Suprapubic skin (tissue), 4 donors: ENCODE results near the gene GPR132. TPM values are rescaled to one million over a fixed set of nuclear protein-coding genes. Genes with fewer than 3 reads are reported as not detected.

ENCODE experiments used
- DNase-seq, 2 donors: peaks; one replicate each; pipeline ENCODE4 v3.0.0-alpha.2; 2019; ENCODE audit warnings: low spot score in 2 of 2
- H3K27ac ChIP-seq: fragments of 200-600 bp; sonication (generic); one replicate; pipeline ENCODE4 v1.5.1; 2019
- H3K27me3 ChIP-seq: fragments of 200-600 bp; sonication (generic); one replicate; pipeline ENCODE4 v1.5.1; 2019
- H3K36me3 ChIP-seq: fragments of 200-600 bp; sonication (generic); one replicate; pipeline ENCODE4 v1.5.1; 2019
- H3K4me1 ChIP-seq: fragments of 200-600 bp; sonication (generic); one replicate; pipeline ENCODE4 v1.5.1; 2019
- H3K4me3 ChIP-seq: fragments of 200-600 bp; sonication (generic); one replicate; pipeline ENCODE4 v1.5.1; 2019; ENCODE audit warnings: mild to moderate bottlenecking
- H3K9me3 ChIP-seq: fragments of 200-600 bp; sonication (generic); one replicate; pipeline ENCODE4 v1.5.1; 2019
- EP300 ChIP-seq: sonication (generic); formaldehyde crosslinking; IDR thresholded peaks from one replicate; pipeline ENCODE4 v1.6.1; 2017; ENCODE audit warnings: antibody characterized with exemption
- POLR2A ChIP-seq, 2 donors: fragments of 450-650 bp; IDR thresholded peaks; one replicate each; pipeline ENCODE4 v1.6.1; 2017; ENCODE audit warnings: antibody characterized with exemption in 2 of 2, mild to moderate bottlenecking in 2 of 2, moderate library complexity in 2 of 2
- POLR2AphosphoS5 ChIP-seq, 3 donors: sonication (generic); formaldehyde crosslinking; IDR thresholded peaks; one replicate each; pipeline ENCODE4 v1.6.1; 2017; ENCODE audit warnings: antibody characterized with exemption in 3 of 3
- WGBS: methylation state at CpG from one replicate; pipeline ENCODE4 v1.1.5; 2018; 5-methylcytosine and 5-hydroxymethylcytosine counted together
- total RNA-seq, 4 donors: library from RNA; depleted of rRNA; stranded (reverse); fragments of >200 nt; gene quantifications; one replicate each; pipeline ENCODE4 v1.1.0, GENCODE V29; 2016
- TF ChIP-seq, protein P1 (sequence below), 2 donors: fragments of 200-600 bp in 1 of 2; fragments of 450-650 bp in 1 of 2; sonication (generic) in 1 of 2; IDR thresholded peaks; one replicate each; pipeline ENCODE4 v1.5.1; 2016 to 2019; ENCODE audit warnings: antibody characterized with exemption in 2 of 2, mild to moderate bottlenecking in 1 of 2, moderate library complexity in 1 of 2

GPR132 gene
- total RNA-seq, 4 donors from 2014 or later: 0.95 to 2.7 (median 1.3) TPM

DNA sequence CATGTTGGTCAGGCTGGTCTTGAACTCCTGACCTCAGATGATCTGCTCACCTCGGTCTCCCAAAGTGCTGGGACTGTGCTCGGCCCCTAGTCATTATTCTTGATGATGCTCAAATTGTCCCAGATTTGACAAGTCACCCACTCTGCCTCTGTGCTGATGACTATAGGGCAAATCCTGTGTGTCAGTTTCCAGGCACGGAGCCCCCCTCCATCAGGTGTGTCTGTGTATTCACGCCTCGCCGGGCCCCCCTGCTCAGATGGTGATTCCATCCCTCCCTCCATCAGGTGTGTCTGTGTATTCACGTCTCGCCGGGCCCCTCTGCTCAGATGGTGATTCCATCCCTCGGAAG is 4.3 kb upstream of the GPR132 start:
- H3K4me3 ChIP-seq: no peak overlapping the region
- TF ChIP-seq POLR2A (IDR thresholded peaks at IDR 0.05) (no peak), EP300 (no peak), POLR2AphosphoS5 (IDR thresholded peaks at IDR 0.05) (no peak)
- TF ChIP-seq, protein P1, sequence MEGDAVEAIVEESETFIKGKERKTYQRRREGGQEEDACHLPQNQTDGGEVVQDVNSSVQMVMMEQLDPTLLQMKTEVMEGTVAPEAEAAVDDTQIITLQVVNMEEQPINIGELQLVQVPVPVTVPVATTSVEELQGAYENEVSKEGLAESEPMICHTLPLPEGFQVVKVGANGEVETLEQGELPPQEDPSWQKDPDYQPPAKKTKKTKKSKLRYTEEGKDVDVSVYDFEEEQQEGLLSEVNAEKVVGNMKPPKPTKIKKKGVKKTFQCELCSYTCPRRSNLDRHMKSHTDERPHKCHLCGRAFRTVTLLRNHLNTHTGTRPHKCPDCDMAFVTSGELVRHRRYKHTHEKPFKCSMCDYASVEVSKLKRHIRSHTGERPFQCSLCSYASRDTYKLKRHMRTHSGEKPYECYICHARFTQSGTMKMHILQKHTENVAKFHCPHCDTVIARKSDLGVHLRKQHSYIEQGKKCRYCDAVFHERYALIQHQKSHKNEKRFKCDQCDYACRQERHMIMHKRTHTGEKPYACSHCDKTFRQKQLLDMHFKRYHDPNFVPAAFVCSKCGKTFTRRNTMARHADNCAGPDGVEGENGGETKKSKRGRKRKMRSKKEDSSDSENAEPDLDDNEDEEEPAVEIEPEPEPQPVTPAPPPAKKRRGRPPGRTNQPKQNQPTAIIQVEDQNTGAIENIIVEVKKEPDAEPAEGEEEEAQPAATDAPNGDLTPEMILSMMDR (IDR thresholded peaks at IDR 0.05): no peak
- no peaks in the 10 kb centered on the region for H3K36me3 ChIP-seq
- peaks cover 27% of the 10 kb centered on the region for H3K27me3 ChIP-seq
- 91% methylated on average over 10 of the region's 10 CpGs for WGBS
- H3K9me3 ChIP-seq: no peaks in the 10 kb centered on the region
- no peak for DNase-seq
- peak overlapping the region; percentile 59 for H3K27ac ChIP-seq
- peaks cover 8% of the 10 kb centered on the region for H3K4me1 ChIP-seq

DNA sequence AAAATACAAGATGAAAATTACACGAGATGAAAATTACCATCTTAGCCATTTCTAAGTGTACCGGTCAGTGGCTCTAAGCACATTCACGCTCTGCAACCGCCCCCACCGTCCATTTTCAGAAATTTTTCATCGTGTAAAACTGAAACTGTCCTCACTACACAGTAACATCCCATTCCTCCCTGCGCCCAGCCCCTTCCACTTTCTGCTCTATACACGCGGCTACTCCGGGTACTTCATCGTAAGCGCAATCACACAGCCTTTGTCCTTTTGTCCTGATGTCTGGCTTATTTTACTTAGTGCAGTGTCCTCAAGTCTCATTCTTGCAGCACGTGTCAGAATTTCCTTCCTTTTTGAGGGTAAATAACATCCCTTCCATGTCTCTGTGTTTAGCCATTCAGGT is 3.6 kb upstream of the GPR132 start:
- TF ChIP-seq, protein P1 (IDR thresholded peaks at IDR 0.05): no peak
- TF ChIP-seq POLR2A (IDR thresholded peaks at IDR 0.05) (no peak), POLR2AphosphoS5 (IDR thresholded peaks at IDR 0.05) (no peak), EP300 (no peak)
- no peak overlapping the region for H3K27ac ChIP-seq
- no peaks in the 10 kb centered on the region for H3K9me3 ChIP-seq
- H3K4me3 ChIP-seq: no peak overlapping the region
- H3K27me3 ChIP-seq: peaks cover 20% of the 10 kb centered on the region
- DNase-seq: no peak
- H3K36me3 ChIP-seq: no peaks in the 10 kb centered on the region
- WGBS: 77% methylated on average over 13 of the region's 13 CpGs
- peaks cover 6% of the 10 kb centered on the region for H3K4me1 ChIP-seq

DNA sequence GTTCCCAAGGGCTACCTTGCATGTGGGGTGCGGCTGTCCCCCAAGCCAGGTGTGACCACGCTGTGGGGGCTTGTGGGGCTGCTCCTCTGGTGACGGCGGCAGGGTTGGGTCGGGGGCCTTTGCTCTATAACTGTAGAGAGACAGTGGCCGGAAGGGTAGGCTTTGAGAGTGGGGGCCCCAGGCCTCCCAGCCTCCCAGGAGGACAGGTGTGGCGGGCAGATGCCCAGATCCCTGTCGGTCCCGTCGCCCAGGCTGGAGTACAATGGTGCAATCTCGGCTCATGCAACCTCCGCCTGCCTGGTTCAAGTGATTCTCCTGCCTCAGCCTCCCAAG is 2.7 kb upstream of the GPR132 start:
- no peaks in the 10 kb centered on the region for H3K9me3 ChIP-seq
- H3K4me1 ChIP-seq: peaks cover 6% of the 10 kb centered on the region
- H3K27me3 ChIP-seq: peaks cover 12% of the 10 kb centered on the region
- TF ChIP-seq POLR2AphosphoS5 (IDR thresholded peaks at IDR 0.05) (no peak), EP300 (no peak), POLR2A (IDR thresholded peaks at IDR 0.05) (no peak)
- TF ChIP-seq, protein P1 (IDR thresholded peaks at IDR 0.05): no peak
- WGBS: 98% methylated on average over 7 of the region's 12 CpGs
- peak in 1 of 2 donors; percentile 63 for DNase-seq
- H3K36me3 ChIP-seq: no peaks in the 10 kb centered on the region
- H3K4me3 ChIP-seq: no peak overlapping the region
- H3K27ac ChIP-seq: no peak overlapping the region

DNA sequence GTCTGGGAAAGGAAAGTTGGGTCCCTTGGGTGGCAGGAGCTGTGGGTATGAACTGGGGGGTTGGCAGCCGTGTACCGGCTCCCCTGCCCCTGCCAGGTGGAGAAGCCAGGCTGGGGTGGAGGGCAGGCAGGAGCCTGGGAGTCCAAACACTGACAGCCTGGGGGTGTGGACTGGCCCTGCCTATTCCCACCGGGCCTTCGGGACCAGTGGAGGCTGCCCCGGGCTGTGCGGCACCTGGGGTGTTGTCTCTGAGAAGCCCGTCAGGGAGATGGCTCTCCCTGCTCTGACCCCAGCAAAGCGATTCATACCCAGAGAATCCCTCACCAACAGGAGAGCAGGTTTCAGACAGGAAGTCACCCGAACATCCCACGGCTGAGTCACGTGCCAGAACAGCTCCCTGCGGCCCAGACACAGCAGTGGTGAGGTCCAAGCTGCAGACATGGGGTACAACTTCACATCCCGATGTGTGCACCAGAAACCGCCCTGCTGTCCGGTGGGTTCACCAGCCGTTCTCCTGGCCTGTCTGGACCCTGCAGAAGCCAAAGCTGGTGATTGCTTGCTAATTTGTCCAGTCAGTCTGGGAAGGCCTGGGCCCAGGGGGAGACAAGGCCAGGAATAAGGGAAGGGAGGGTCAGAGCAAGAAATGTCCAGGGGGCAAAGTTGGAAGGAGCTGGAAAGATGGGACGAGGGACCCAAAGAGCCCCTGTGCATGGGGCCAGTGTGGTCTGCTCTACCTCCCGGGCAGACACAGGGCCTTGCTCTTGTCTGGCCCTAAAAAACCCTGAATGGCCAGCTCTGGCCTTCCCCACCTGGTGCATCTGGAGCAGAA is 2.1 kb upstream of the GPR132 start:
- peaks cover 7% of the 10 kb centered on the region for H3K27me3 ChIP-seq
- no peaks in the 10 kb centered on the region for H3K36me3 ChIP-seq
- TF ChIP-seq EP300: no peak
- TF ChIP-seq POLR2A (IDR thresholded peaks at IDR 0.05): no peak
- TF ChIP-seq, protein P1 (IDR thresholded peaks at IDR 0.05): no peak
- TF ChIP-seq POLR2AphosphoS5 (IDR thresholded peaks at IDR 0.05): no peak
- H3K9me3 ChIP-seq: no peaks in the 10 kb centered on the region
- no peak overlapping the region for H3K4me3 ChIP-seq
- no peak for DNase-seq
- WGBS: 72% methylated on average over 11 of the region's 18 CpGs
- no peak overlapping the region for H3K27ac ChIP-seq
- H3K4me1 ChIP-seq: peaks cover 8% of the 10 kb centered on the region

DNA sequence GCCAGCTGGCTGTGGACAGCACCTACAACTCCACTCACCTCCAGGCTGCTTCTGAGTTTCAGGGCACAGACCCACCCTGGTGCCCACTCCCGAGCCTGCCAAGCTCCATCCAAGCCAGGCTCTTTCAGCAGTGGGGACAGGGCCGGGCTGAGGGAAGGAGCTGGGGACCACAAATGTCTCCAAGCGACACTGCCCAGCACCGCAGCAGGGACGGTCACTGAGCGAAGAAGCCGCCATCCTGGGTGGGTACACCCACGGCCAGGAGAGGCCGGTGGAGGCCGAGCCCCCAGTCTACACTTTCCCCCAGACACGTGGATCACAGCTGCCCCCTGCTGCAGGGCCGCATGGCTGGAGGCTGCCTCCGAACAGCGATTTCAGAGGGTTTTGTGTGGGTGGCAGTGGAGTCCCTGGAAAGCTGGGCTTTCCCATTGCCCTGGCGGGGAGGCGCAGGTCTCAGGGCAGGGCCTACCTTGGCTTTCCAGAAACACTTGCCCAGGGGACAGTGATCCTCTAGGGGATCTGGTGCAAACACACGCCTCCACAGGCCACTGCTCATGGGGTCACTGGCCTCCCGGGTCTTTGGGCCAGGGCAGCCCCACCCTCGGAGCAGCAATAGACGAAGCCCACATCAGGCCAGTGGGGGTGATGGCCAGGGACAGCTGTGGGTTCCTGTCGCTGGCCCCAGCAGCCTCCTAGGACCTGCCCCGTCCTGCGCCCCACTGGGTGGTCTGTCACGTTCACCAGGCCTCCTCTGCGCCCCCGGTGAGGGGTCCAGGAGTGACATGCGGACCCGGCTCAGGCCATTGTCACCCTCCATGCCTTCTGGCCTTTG is 1.2 kb upstream of the GPR132 start:
- H3K9me3 ChIP-seq: no peaks in the 10 kb centered on the region
- peaks cover 8% of the 10 kb centered on the region for H3K4me1 ChIP-seq
- WGBS: 80% methylated on average over 5 of the region's 28 CpGs
- TF ChIP-seq EP300: no peak
- TF ChIP-seq, protein P1 (IDR thresholded peaks at IDR 0.05): no peak
- no peak for TF ChIP-seq POLR2A (IDR thresholded peaks at IDR 0.05)
- no peak for TF ChIP-seq POLR2AphosphoS5 (IDR thresholded peaks at IDR 0.05)
- peak; percentile 67 to 76 for DNase-seq
- no peak overlapping the region for H3K27ac ChIP-seq
- H3K4me3 ChIP-seq: no peak overlapping the region
- peaks cover 1% of the 10 kb centered on the region for H3K27me3 ChIP-seq
- H3K36me3 ChIP-seq: no peaks in the 10 kb centered on the region
